Vagina (tissue), 2 donors: ENCODE measurements around the gene IFT43. TPM values are rescaled to one million over a fixed set of nuclear protein-coding genes. Genes with fewer than 3 reads are reported as not detected.

Source experiments
- DNase-seq, 2 donors: peaks; one replicate each; pipeline ENCODE4 v3.0.0-alpha.2; 2017; ENCODE audit errors: extremely low spot score in 2 of 2
- H3K27ac ChIP-seq: fragments of 200-600 bp; sonication (generic); one replicate; pipeline ENCODE4 v1.5.1; 2019
- H3K27me3 ChIP-seq: fragments of 200-600 bp; sonication (generic); one replicate; pipeline ENCODE4 v1.5.1; 2019
- H3K36me3 ChIP-seq, 2 donors: fragments of 200-600 bp; sonication (generic); one replicate each; pipeline ENCODE4 v1.5.1; 2017 to 2019
- H3K4me1 ChIP-seq: fragments of 200-600 bp; sonication (generic); one replicate; pipeline ENCODE4 v1.5.1; 2019
- H3K4me3 ChIP-seq, 2 donors: fragments of 200-600 bp; sonication (generic); 1 replicate in 1 of 2; 2 replicates in 1 of 2; pipeline ENCODE4 v1.5.1; 2016 to 2019
- H3K9me3 ChIP-seq: fragments of 200-600 bp; sonication (generic); one replicate; pipeline ENCODE4 v1.5.1; 2019
- POLR2A ChIP-seq, 2 donors: fragments of 450-650 bp; IDR thresholded peaks; one replicate each; pipeline ENCODE4 v1.6.1; 2017; ENCODE audit warnings: antibody characterized with exemption in 2 of 2, mild to moderate bottlenecking in 2 of 2, moderate library complexity in 2 of 2
- POLR2AphosphoS5 ChIP-seq, 2 donors: sonication (generic); formaldehyde crosslinking; IDR thresholded peaks; one replicate each; pipeline ENCODE4 v1.9.0; 2017; ENCODE audit warnings: antibody characterized with exemption in 2 of 2, mild to moderate bottlenecking in 2 of 2, low read depth in 1 of 2; ENCODE audit not compliant: insufficient read depth in 1 of 2
- intact Hi-C: fragments of 100-400 bp; cut with DNase I; formaldehyde crosslinking; loops from one replicate; pipeline ENCODE4 v1.15.1; 2023
- total RNA-seq: library from RNA; depleted of rRNA; stranded (reverse); fragments of >200 nt; gene quantifications from one replicate; pipeline ENCODE4 v1.2.3, GENCODE V29; 2016
- TF ChIP-seq, protein P1 (sequence below), 3 experiments: fragments of 450-650 bp in 2 of 3; fragments of 200-600 bp in 1 of 3; sonication (generic) in 1 of 3; IDR thresholded peaks; one replicate each; pipeline ENCODE4 v1.5.1; 2017 to 2019; ENCODE audit warnings: antibody characterized with exemption in 3 of 3, mild to moderate bottlenecking in 2 of 3, moderate library complexity in 2 of 3

IFT43 gene
- total RNA-seq, 1 donor from 2014 or later: 47.4 TPM

DNA sequence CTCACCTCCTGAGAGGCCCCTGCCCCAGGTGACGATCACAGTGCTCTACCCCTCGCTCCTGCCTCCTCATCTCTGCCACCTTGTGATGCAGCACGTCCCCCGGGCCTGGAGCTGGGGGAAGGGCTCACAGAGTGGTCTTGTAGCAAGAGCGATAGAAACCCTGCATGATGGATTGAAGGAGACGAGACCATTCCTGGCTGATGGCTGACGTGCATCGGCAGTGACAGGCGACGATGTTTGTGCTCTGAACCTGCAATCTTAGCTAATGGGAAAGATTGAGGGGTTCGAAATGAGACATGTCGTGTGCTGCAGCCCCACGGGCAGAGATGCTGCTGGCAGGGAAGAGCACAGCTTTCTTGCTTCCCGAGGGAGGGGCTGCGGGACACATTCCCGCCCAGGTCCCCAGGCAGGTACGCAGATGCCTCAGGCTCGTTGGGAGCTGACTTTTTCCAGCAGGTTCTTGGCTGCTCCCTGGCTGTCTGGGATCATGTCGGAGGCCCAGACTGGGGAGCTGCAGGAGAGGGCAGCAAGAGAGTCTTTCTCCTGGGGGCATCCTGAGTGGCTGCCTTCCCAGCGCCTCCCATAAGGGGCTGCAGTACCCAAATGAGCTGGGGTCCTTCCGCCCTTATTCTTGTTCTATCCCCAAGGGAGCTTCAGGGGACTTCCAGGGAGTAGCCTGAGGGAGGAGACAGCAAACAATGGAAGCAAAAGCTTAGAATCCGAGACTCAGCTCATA lies 127.5 kb downstream of the IFT43 start:
- Histone ChIP-seq H3K4me1 (no peaks in the 10 kb centered on the region), H3K27me3 (no peaks in the 10 kb centered on the region), H3K9me3 (no peaks in the 10 kb centered on the region), H3K36me3 (no peaks in the 10 kb centered on the region), H3K4me3 (no peak overlapping the region), H3K27ac (no peak overlapping the region)
- TF ChIP-seq POLR2AphosphoS5 (IDR thresholded peaks at IDR 0.05; ENCODE audit: insufficient read depth in 1 of 2, low read depth in 1 of 2): no peak
- TF ChIP-seq POLR2A (IDR thresholded peaks at IDR 0.05): no peak
- TF ChIP-seq, protein P1, sequence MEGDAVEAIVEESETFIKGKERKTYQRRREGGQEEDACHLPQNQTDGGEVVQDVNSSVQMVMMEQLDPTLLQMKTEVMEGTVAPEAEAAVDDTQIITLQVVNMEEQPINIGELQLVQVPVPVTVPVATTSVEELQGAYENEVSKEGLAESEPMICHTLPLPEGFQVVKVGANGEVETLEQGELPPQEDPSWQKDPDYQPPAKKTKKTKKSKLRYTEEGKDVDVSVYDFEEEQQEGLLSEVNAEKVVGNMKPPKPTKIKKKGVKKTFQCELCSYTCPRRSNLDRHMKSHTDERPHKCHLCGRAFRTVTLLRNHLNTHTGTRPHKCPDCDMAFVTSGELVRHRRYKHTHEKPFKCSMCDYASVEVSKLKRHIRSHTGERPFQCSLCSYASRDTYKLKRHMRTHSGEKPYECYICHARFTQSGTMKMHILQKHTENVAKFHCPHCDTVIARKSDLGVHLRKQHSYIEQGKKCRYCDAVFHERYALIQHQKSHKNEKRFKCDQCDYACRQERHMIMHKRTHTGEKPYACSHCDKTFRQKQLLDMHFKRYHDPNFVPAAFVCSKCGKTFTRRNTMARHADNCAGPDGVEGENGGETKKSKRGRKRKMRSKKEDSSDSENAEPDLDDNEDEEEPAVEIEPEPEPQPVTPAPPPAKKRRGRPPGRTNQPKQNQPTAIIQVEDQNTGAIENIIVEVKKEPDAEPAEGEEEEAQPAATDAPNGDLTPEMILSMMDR (IDR thresholded peaks at IDR 0.05): no peak
- intact Hi-C loops: no loop called here
- no peak for DNase-seq

DNA sequence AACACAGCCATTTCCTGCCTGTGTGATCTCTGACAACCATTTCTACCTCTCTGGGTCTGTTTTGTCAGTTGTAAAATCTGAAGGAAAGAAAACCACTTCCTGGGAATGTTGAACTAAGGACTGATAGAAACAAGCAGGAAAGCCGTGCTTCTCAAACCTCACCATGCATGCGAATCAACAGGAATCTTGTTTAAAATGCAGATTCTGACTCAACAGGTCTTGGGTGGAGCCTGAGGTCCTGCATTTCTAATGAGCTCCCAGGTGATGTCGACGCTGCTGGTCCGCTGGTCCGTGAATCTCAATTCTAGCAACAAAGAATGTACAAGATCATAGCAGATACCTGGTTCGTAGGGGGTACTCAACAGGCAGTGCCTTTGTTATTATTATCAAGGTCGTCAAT lies 128.1 kb downstream of the IFT43 start:
- Histone ChIP-seq H3K27ac (no peak overlapping the region), H3K9me3 (no peaks in the 10 kb centered on the region), H3K4me3 (no peak overlapping the region), H3K27me3 (no peaks in the 10 kb centered on the region), H3K36me3 (no peaks in the 10 kb centered on the region), H3K4me1 (no peaks in the 10 kb centered on the region)
- no peak for DNase-seq
- TF ChIP-seq, protein P1 (IDR thresholded peaks at IDR 0.05): no peak
- intact Hi-C loops: no loop called here

GRCh38 chr14:76115010-76115422 lies 129.5 kb downstream of the IFT43 start:
- H3K27me3 ChIP-seq: no peaks in the 10 kb centered on the region
- H3K4me3 ChIP-seq: no peak overlapping the region
- TF ChIP-seq POLR2AphosphoS5 (IDR thresholded peaks at IDR 0.05; ENCODE audit: insufficient read depth in 1 of 2, low read depth in 1 of 2): no peak
- TF ChIP-seq, protein P1 (IDR thresholded peaks at IDR 0.05): no peak
- no peak for TF ChIP-seq POLR2A (IDR thresholded peaks at IDR 0.05)
- DNase-seq: no peak
- H3K9me3 ChIP-seq: no peaks in the 10 kb centered on the region
- H3K36me3 ChIP-seq: no peaks in the 10 kb centered on the region
- no peaks in the 10 kb centered on the region for H3K4me1 ChIP-seq
- intact Hi-C loops: no loop called here
- no peak overlapping the region for H3K27ac ChIP-seq

DNA sequence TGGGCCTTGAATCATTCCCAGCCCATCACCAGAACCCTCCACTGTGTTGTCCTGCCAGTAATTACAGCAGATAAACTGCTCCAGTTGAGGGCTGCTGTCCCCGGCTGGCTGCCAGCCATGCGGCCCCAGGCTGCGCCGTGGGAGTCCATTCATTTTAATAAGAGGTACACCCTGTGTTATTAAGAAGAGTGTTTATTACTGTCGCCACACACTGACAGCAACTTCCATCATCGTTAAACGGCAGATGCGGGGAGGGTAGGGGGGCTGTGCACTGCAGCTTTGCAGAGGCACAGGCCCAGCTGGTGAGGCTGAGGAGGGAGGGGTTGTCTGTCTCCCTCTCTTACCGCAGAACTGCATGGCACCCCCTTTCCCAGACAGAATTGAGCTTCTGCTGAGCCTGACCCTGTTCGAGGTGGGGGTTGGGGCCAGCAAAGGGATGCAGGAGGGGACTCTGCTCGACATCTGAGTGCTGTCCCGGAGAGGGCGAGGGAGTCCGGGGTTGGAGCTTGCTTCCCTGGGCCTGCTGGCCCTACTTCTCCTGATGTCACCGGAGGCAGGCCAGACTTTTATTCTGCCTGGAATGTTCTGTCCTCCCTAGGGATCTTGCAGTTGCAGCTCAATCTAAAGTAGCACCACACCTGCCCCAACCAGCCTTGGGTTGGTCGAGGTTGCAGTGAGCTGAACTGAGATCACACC lies 132.4 kb downstream of the IFT43 start:
- no peaks in the 10 kb centered on the region for H3K4me1 ChIP-seq
- intact Hi-C loops: no loop called here
- no peak for DNase-seq
- H3K27ac ChIP-seq: no peak overlapping the region
- no peaks in the 10 kb centered on the region for H3K36me3 ChIP-seq
- H3K9me3 ChIP-seq: no peaks in the 10 kb centered on the region
- H3K27me3 ChIP-seq: no peaks in the 10 kb centered on the region
- TF ChIP-seq, protein P1 (IDR thresholded peaks at IDR 0.05): no peak
- TF ChIP-seq POLR2AphosphoS5 (IDR thresholded peaks at IDR 0.05; ENCODE audit: insufficient read depth in 1 of 2, low read depth in 1 of 2) (no peak), POLR2A (IDR thresholded peaks at IDR 0.05) (no peak)
- no peak overlapping the region for H3K4me3 ChIP-seq

DNA sequence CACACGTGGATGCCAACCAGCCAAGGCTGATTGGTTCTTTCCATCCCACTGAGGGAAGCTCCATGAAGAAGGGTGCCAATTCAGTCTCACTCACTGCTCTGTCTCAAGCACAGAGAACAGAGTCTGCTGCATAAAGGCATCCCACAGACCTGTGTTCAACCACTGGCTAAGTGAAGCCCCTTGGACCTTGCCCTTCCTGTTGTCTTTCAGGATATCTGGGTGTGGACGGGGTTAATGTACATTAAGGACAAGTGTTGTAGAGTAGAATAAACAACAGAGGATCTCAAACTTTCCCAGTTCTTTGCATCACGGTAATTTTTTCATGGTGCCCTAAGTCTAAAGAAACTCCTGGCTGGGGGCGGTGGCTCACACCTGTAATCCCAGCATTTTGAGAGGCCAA lies 133.0 kb downstream of the IFT43 start:
- Histone ChIP-seq H3K4me3 (no peak overlapping the region), H3K4me1 (no peaks in the 10 kb centered on the region), H3K9me3 (no peaks in the 10 kb centered on the region), H3K27me3 (no peaks in the 10 kb centered on the region), H3K27ac (no peak overlapping the region), H3K36me3 (no peaks in the 10 kb centered on the region)
- no peak for TF ChIP-seq POLR2A (IDR thresholded peaks at IDR 0.05)
- TF ChIP-seq POLR2AphosphoS5 (IDR thresholded peaks at IDR 0.05; ENCODE audit: insufficient read depth in 1 of 2, low read depth in 1 of 2): no peak
- TF ChIP-seq, protein P1 (IDR thresholded peaks at IDR 0.05): no peak
- DNase-seq: no peak
- intact Hi-C loops: no loop called here
